CD4-positive, alpha-beta T cell treated with Interleukin-1 beta for 1 hour (primary cell): Measurements from ENCODE around the gene RNF175.

ENCODE experiments used
- DNase-seq, 2 donors: peaks; one replicate each; pipeline ENCODE4 v3.0.0-alpha.2; 2020 to 2022

Gene RNF175

GRCh38 chr4:153784166-153784699 is 24.4 kb upstream of the RNF175 start:
- no peak for DNase-seq

GRCh38 chr4:153782581-153782980 is 22.8 kb upstream of the RNF175 start:
- DNase-seq: no peak

GRCh38 chr4:153781717-153782416 is 22.0 kb upstream of the RNF175 start:
- no peak for DNase-seq

GRCh38 chr4:153781280-153781679 is 21.5 kb upstream of the RNF175 start:
- DNase-seq: no peak

- no peak for DNase-seq
Observed at GRCh38 chr4:153780876-153781275, 21.1 kb upstream of the RNF175 start.

GRCh38 chr4:153780221-153780620 is 20.4 kb upstream of the RNF175 start:
- DNase-seq: no peak

- DNase-seq: no peak
Observed at GRCh38 chr4:153778383-153778782, 18.6 kb upstream of the RNF175 start.

- no peak for DNase-seq
Observed at GRCh38 chr4:153777421-153777820, 17.6 kb upstream of the RNF175 start.

- DNase-seq: no peak
Observed at GRCh38 chr4:153776601-153777000, 16.8 kb upstream of the RNF175 start.

GRCh38 chr4:153773236-153773690 is 13.4 kb upstream of the RNF175 start:
- DNase-seq: no peak

GRCh38 chr4:153771046-153771445 is 11.2 kb upstream of the RNF175 start:
- DNase-seq: no peak

GRCh38 chr4:153766758-153767157 is 6.9 kb upstream of the RNF175 start:
- DNase-seq: no peak

- DNase-seq: no peak
Observed at GRCh38 chr4:153765894-153766293, 6.1 kb upstream of the RNF175 start.

- no peak for DNase-seq
Observed at GRCh38 chr4:153764601-153765368, 5.0 kb upstream of the RNF175 start.

GRCh38 chr4:153763404-153763803 is 3.6 kb upstream of the RNF175 start:
- no peak for DNase-seq

GRCh38 chr4:153758688-153759406 is 977 bp downstream of the RNF175 start:
- no peak for DNase-seq

GRCh38 chr4:153758136-153758535 is 1.7 kb downstream of the RNF175 start:
- no peak for DNase-seq

- DNase-seq: no peak
Observed at GRCh38 chr4:153757407-153757806, 2.4 kb downstream of the RNF175 start.

GRCh38 chr4:153755186-153755585 is 4.6 kb downstream of the RNF175 start:
- no peak for DNase-seq

- peak; percentile 64 to 70 for DNase-seq
Observed at GRCh38 chr4:153750197-153750817, 9.5 kb downstream of the RNF175 start.

- DNase-seq: no peak
Observed at GRCh38 chr4:153748378-153748777, 11.4 kb downstream of the RNF175 start.

- DNase-seq: no peak
Observed at GRCh38 chr4:153747406-153747955, 12.3 kb downstream of the RNF175 start.

- DNase-seq: no peak
Observed at GRCh38 chr4:153745651-153746050, 14.2 kb downstream of the RNF175 start.
